D721Med (cell line): ENCODE measurements around the gene WDR5.
"Not testable (repeated sequence)": the region's sequence is repeated elsewhere in the genome, so short reads cannot be mapped to it uniquely, and the experiment has no call there.

Experiments used
- DNase-seq: peaks from one replicate; pipeline ENCODE4 v3.0.0; 2011; ENCODE audit warnings: low spot score; ENCODE audit not compliant: insufficient read length
- FAIRE-seq: peaks from 2 replicates; lab custom pipeline; 2011; peaks lifted over from hg19 to GRCh38; lab: Jason Lieb, UNC
- TF ChIP-seq, protein P1 (sequence below): IDR thresholded peaks from 2 replicates; pipeline ENCODE4 v1.5.1; 2012; ENCODE audit warnings: mild to moderate bottlenecking, control low read depth; ENCODE audit not compliant: insufficient read depth; ENCODE audit errors: missing control alignments

Gene WDR5

DNA sequence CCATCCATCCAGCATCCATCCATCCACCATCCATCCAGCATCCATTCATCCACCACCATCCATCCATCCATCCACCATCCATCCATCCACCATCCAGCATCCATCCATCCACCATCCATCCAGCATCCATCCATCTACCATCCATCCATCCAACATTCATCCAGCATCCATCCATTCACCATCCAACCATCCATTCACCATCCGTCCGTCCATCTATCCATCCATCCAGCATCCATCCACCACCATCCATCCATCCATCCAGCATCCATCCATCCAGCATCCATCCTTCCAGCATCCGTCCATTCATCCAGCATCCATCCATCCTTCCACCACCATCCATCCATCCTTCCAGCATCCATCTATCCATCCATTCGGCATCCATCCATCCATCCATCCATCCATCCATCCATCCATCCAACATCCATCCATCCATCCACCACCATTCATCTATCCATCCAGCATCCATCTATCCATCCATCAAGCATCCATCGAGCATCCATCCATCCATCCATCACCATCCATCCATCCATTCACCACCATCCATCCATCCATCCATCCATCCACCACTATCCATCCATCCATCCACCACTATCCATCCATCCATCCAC is 32.4 kb upstream of the WDR5 start:
- TF ChIP-seq, protein P1, sequence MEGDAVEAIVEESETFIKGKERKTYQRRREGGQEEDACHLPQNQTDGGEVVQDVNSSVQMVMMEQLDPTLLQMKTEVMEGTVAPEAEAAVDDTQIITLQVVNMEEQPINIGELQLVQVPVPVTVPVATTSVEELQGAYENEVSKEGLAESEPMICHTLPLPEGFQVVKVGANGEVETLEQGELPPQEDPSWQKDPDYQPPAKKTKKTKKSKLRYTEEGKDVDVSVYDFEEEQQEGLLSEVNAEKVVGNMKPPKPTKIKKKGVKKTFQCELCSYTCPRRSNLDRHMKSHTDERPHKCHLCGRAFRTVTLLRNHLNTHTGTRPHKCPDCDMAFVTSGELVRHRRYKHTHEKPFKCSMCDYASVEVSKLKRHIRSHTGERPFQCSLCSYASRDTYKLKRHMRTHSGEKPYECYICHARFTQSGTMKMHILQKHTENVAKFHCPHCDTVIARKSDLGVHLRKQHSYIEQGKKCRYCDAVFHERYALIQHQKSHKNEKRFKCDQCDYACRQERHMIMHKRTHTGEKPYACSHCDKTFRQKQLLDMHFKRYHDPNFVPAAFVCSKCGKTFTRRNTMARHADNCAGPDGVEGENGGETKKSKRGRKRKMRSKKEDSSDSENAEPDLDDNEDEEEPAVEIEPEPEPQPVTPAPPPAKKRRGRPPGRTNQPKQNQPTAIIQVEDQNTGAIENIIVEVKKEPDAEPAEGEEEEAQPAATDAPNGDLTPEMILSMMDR, result no peak
- DNase-seq (no peak), FAIRE-seq (no peak)

DNA sequence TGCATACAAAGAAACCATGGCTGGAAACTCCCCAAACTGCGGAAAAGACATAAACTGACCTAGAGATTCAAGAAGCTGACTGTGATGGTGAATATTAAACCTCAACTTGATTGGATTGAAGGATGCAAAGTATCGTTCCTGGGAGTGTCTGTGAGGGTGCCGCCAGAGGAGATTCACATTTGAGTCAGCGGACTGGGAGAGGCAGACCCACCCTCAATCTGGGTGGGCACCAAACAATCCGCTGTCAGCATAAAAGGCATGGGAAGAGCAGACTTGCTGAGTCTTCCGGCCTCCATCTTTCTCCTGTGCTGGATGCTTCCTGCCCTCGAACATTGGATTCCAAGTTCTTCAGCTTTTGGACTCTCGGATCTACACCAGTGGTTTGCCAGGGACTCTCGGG is 24.8 kb upstream of the WDR5 start:
- FAIRE-seq (no peak), DNase-seq (no peak)
- TF ChIP-seq, protein P1, result no peak

DNA sequence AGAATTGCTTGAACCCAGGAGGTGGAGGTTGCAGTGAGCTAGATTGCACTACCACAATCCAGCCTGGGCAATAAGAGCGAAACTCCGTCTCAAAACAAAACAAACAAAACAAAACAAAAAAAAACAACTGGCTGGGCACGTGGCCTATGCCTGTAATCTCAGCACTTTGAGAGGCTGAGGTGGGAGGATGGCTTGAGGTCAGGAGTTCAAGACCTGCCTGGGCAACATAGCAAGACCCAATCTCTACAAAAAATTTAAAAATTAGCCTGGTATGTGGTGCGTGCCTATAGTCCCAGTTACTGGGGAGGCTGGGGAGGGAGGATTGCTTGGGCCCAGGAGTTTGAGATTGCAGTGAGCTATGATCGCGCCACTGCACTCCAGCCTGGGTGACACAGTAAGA is 23.3 kb upstream of the WDR5 start:
- DNase-seq, result no peak
- TF ChIP-seq, protein P1, result no peak
- no peak for FAIRE-seq

DNA sequence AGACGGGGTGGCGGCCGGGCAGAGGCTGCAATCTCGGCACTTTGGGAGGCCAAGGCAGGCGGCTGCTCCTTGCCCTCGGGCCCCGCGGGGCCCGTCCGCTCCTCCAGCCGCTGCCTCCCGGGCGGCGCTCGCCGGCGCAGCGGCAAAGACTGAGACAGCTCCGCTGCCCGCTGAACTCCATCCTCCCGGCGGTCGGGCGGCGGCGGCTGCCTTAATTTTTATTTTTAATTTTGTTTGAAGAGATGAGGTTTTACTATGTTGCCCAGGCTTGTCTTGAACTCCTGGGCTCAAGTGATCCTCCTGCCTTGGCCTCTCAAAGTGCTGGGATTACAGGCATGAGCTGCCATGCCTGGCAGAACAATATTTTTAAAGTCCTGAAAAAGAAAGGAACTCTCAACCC is 16.9 kb upstream of the WDR5 start:
- DNase-seq, FAIRE-seq: not testable (repeated sequence)

DNA sequence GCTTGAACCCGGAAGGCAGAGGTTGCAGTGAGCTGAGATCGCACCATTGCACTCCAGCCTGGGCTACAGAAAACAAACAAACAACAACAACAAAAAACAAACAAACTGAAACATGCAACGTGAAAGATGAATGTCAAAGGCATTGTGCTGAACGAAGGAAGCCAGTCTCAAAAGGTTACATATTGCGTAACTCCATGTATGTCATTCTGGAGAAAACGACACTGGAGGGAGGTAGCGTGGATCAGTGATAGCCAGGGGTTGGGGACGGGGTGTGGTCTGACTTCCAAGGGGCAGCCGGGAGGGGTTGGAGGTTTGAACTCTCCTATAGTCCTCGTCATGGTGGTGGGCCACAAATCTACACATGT is 12.1 kb upstream of the WDR5 start:
- TF ChIP-seq, protein P1, result no peak
- FAIRE-seq (no peak), DNase-seq (no peak)

DNA sequence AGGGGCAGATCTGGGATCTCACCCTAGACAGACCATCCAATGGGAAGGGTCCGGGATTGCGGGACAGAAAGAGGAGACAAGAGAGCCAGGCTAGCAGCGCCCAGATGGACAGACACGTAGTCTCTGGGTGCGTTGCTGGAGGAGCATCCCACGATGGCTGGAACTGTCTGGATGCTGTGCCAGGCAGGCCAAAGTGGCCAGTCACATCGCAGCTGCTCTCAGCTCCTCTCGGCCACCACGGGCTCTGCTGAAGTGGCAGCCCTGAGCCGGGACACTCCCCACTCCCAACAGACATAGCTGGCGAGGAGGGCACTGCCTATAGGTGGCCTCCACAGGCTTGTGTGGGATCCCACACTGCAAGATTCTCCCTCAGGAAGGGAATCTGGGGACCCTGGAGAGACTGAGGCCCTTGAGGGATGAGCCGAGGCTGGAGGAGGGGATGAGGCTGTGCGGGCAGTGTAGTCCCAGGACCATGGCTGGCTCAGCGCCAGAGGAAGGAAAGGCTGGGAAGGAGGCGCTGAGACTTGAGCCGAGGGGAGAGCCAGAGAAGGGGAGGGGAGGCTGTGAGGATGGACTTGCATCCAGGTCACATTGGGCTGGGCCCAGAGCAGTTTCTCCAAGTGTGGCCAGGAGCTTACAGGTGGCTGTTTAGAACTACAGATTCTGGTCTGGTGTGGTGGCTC is 10.3 kb upstream of the WDR5 start:
- no peak for DNase-seq
- TF ChIP-seq, protein P1, result no peak
- no peak for FAIRE-seq

DNA sequence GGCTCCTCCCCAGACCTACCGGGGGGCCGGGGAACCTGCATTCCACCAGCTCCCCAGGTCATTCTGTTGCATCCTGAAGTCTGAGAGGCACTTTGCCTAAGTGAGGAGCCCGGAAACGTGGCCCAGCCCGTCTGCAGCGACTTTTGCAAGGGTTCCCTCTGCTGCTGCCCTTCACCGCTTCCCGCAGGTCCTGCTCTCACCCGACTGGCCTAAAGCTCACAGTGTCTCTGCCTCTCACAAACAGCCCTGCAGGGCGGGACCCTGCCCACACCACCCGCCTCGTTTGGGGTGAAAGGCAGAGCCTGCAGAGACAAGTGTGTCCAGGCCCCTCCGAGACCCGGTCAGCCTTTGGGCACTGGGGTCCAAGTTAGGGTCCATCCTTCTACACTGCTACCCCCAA is 9.5 kb upstream of the WDR5 start:
- no peak for FAIRE-seq
- no peak for DNase-seq
- TF ChIP-seq, protein P1, result no peak
